ENCODE data around the gene TEX2.

The TEX2 gene

GRCh38 chr17:64157669-64158180 lies 105.3 kb downstream of the TEX2 start:
- no peak for DNase-seq

GRCh38 chr17:64156670-64157069 lies 106.4 kb downstream of the TEX2 start:
- DNase-seq: no peak

DNA sequence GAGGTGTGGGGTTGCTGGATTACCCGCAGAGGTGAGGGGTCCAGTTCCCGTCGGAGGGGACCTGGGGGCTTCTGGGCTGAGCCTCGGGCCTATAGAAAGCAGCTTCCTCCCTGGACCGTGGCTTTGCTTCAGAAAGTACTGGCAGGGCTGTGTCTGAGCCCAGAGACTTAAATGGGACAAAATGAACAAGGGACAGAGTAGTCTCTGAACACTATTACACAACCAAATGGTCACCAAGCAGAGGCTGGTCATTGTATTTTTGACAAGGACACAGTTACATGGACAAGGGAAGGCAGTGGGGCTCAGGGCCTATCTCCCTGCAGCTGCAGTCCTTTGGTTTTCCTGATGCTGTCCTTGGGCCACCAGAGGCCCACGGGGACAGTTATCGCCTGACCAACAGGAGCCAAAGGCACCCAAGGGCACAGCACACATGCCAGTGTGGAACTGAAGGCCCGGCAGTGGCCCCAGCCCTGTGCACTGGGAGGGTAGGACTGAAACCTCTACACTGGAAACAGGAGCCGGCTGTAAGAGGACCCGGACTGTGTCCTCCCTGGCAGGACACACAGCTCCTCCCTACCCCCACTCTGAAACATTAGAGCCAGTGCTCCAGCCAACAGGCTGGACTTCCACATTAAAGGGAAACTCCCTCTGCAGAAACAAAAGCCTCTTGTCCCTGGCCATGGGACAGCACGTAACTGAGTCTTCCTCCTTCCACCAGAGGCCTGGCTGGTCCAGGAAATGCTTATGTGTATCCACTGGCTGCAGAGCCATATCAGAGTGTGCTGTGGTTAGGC lies 107.1 kb downstream of the TEX2 start:
- peak; percentile 47 for DNase-seq

- no peak for DNase-seq
Measured at GRCh38 chr17:64155129-64155528, 107.9 kb downstream of the TEX2 start.

DNA sequence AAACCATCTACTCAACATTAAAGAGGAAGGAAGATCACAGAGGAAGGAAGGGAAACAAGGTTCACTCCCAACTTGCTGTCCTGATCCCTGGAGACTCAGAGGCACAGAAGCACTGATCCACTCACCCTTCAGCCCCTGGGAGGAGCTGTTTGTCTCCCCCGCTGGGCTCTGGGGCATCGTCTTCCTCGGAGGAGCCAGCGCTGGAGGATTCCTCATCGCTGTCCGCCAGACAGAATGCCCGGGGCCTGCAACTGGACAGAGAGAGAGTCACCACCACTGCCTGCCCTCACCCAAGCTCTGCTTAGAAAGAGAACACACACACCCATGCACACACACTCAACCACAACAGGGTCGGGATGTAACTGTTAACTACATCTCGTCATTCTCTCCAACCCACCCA lies 108.3 kb downstream of the TEX2 start:
- no peak for DNase-seq

- DNase-seq: no peak
Measured at GRCh38 chr17:64154313-64154695, 108.8 kb downstream of the TEX2 start.

GRCh38 chr17:64153565-64154312 lies 109.3 kb downstream of the TEX2 start:
- no peak for DNase-seq

GRCh38 chr17:64152428-64153125 lies 110.5 kb downstream of the TEX2 start:
- DNase-seq: no peak

GRCh38 chr17:64151016-64151368 lies 112.1 kb downstream of the TEX2 start:
- DNase-seq: no peak

GRCh38 chr17:64150237-64151015 lies 112.6 kb downstream of the TEX2 start:
- DNase-seq: no peak

- DNase-seq: no peak
Measured at GRCh38 chr17:64149196-64149595, 113.9 kb downstream of the TEX2 start.

- no peak for DNase-seq
Measured at GRCh38 chr17:64148699-64149098, 114.4 kb downstream of the TEX2 start.

GRCh38 chr17:64148017-64148631 lies 114.9 kb downstream of the TEX2 start:
- no peak for DNase-seq

GRCh38 chr17:64147110-64148016 lies 115.7 kb downstream of the TEX2 start:
- DNase-seq: no peak

- DNase-seq: peak; percentile 87
Measured at GRCh38 chr17:64146418-64147109, 116.5 kb downstream of the TEX2 start.

GRCh38 chr17:64145751-64146417 lies 117.2 kb downstream of the TEX2 start:
- peak; percentile 99 for DNase-seq

DNA sequence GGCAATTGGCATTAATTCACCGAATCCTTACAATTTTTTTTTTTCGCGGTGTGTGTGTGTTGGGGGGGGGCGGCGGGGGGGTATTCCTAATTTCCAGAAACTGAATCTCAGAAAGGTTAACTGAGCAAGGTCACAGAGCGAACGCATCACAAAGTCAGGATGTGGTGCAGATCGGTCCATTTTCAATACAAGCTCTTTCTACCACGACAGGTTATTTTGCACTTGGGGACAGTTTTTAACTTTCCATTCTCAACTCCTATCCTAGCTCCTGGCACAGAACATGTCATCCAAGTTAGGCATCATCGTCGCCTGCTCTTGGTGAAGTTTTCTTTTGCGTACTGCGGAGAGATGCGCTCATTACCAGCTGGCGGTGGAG lies 117.7 kb downstream of the TEX2 start:
- DNase-seq: no peak

DNA sequence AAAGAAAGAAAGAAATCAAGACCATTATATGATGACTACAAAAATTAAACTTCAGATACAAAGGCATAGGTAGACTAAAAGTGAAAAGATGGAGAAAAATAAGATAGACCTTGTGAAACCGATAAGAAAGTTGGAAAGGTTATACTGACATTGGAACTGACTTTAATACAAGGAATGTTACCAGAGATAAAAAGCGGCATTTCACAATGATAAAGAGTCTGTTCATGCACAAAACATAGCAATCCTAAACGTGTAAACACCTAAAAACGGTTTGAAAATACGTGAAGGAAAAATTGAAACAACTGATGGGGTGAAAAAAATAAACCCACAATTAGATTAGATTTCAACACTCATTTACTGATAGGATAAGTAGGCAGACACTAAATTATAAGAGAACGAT lies 123.5 kb downstream of the TEX2 start:
- DNase-seq: no peak

DNA sequence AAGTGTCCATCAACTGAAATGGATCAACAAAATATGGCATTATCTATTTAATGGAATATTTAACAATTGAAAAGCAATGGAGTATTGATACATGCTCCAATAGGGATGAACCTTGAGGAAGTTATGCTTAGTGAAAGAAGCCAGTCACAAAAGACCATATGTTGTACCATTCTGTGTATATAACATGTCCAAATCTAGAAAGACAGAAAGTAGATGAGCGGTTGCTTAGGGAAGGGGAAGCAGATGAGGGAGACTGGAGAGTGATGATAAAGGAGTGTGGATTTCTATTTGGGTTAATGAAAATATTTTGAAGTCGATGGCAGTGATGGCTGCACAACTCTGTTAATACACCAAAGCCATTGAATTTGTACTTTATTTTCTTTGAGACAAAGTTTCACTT lies 124.6 kb downstream of the TEX2 start:
- DNase-seq: no peak

DNA sequence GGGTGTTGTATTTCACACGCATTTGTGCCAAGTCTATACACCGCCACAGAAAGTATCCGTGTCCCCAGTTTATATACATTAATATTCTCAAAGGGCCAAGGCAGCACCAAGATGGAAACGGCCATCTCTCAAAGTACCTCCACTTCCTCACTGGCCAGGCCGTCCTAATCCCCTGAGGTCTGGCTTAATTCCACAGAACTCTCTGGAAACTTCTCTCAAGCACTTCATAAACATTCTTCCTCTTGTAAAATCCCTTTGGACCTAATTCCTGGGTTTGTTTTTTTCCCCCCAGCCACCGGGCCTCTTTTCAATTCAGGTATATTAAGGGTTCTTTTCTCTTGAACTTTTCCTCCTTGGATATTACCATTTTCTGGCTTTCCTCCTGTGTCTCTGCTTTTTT lies 128.1 kb downstream of the TEX2 start:
- DNase-seq: no peak

Measured in eye (tissue), 1 donor.